CD14-positive monocyte (primary cell): Measurements from ENCODE around the gene RHOV. TPM values are rescaled to one million over a fixed set of nuclear protein-coding genes. Genes with fewer than 3 reads are reported as not detected.

Source experiments
- DNase-seq, 3 donors: peaks; one replicate each; pipeline ENCODE4 v3.0.0-alpha.2; 2011 to 2022
- H2AFZ ChIP-seq: 2 replicates; pipeline ENCODE4 v1.6.0; 2012; ENCODE audit warnings: mild to moderate bottlenecking, low read depth, low read length, inconsistent platforms; ENCODE audit not compliant: insufficient read depth, poor library complexity, severe bottlenecking
- H3K27ac ChIP-seq, 2 donors: 1 replicate in 1 of 2; 2 replicates in 1 of 2; pipeline ENCODE4 v1.5.1; 2012 to 2013; ENCODE audit warnings: low read length in 2 of 2, control low read depth in 1 of 2, inconsistent platforms in 1 of 2, low read depth in 1 of 2, mild to moderate bottlenecking in 1 of 2
- H3K27me3 ChIP-seq, 2 donors: one replicate each; pipeline versions ENCODE4 v1.6.0 to v1.6.1; 2011 to 2013; ENCODE audit warnings: low read length in 2 of 2; ENCODE audit not compliant: control insufficient read depth in 2 of 2, insufficient read depth in 2 of 2
- H3K36me3 ChIP-seq, 2 donors: replicated peaks in 1 of 2; 1 replicate in 1 of 2; 2 replicates in 1 of 2; pipeline versions ENCODE4 v1.5.1 to v1.6.1; 2012 to 2013; ENCODE audit warnings: low read length in 2 of 2, control low read depth in 1 of 2, inconsistent platforms in 1 of 2, mild to moderate bottlenecking in 1 of 2; ENCODE audit not compliant: insufficient read depth in 2 of 2, control insufficient read depth in 1 of 2
- H3K4me1 ChIP-seq, 2 donors: 1 replicate in 1 of 2; 2 replicates in 1 of 2; pipeline versions ENCODE4 v1.5.1 to v1.6.1; 2012 to 2013; ENCODE audit warnings: low read length in 2 of 2, control low read depth in 1 of 2, inconsistent platforms in 1 of 2, mild to moderate bottlenecking in 1 of 2, moderate library complexity in 1 of 2; ENCODE audit not compliant: insufficient read depth in 2 of 2, control insufficient read depth in 1 of 2
- H3K4me2 ChIP-seq: replicated peaks from 2 replicates; pipeline ENCODE3; 2012; ENCODE audit warnings: low read length, moderate library complexity, mild to moderate bottlenecking; ENCODE audit not compliant: poor library complexity, severe bottlenecking; ENCODE audit errors: extremely low read depth
- H3K4me3 ChIP-seq, 3 experiments: fragments of 200-600 bp in 1 of 3; sonication (generic) in 1 of 3; replicated peaks in 1 of 3; 1 replicate in 2 of 3; 2 replicates in 1 of 3; pipeline ENCODE4 v1.5.1; 2011 to 2013; ENCODE audit warnings: low read length in 3 of 3, mild to moderate bottlenecking in 3 of 3, control low read depth in 2 of 3, low read depth in 2 of 3, inconsistent platforms in 1 of 3, moderate library complexity in 1 of 3
- H3K79me2 ChIP-seq: 2 replicates; pipeline ENCODE4 v1.6.0; 2012; ENCODE audit warnings: mild to moderate bottlenecking, control low read depth, inconsistent platforms, low read length, moderate library complexity; ENCODE audit not compliant: insufficient read depth
- H3K9ac ChIP-seq: 2 replicates; pipeline ENCODE4 v1.6.0; 2017; ENCODE audit warnings: low read length, mild to moderate bottlenecking; ENCODE audit not compliant: insufficient read depth, poor library complexity, severe bottlenecking
- H3K9me3 ChIP-seq, 2 donors: replicated peaks in 1 of 2; 1 replicate in 1 of 2; 2 replicates in 1 of 2; pipeline versions ENCODE4 v1.5.1 to v1.6.1; 2012 to 2013; ENCODE audit warnings: low read length in 2 of 2, control low read depth in 1 of 2; ENCODE audit not compliant: control insufficient read depth in 1 of 2, insufficient read depth in 1 of 2
- H4K20me1 ChIP-seq: 2 replicates; pipeline ENCODE4 v1.6.0; 2012; ENCODE audit warnings: mild to moderate bottlenecking, low read length, control low read depth, moderate library complexity; ENCODE audit not compliant: insufficient read depth
- H3K27ac Mint-ChIP-seq, 7 donors: one replicate each; pipeline ENCODE4 v1.8.0; 2020; ENCODE audit warnings: mild to moderate bottlenecking in 7 of 7, mixed read lengths in 7 of 7, moderate library complexity in 6 of 7, inconsistent platforms in 2 of 7
- H3K27me3 Mint-ChIP-seq, 3 donors: one replicate each; pipeline ENCODE4 v1.8.0; 2021 to 2022; ENCODE audit warnings: low read depth in 3 of 3, mild to moderate bottlenecking in 3 of 3, mixed read lengths in 3 of 3, moderate library complexity in 3 of 3, inconsistent platforms in 1 of 3
- H3K36me3 Mint-ChIP-seq, 2 donors: one replicate each; pipeline ENCODE4 v1.8.0; 2020; ENCODE audit warnings: mixed read lengths in 2 of 2, inconsistent platforms in 1 of 2, mild to moderate bottlenecking in 1 of 2
- H3K4me1 Mint-ChIP-seq: one replicate; pipeline ENCODE4 v1.8.0; 2020; ENCODE audit warnings: mild to moderate bottlenecking, mixed read lengths
- H3K4me3 Mint-ChIP-seq, 2 donors: one replicate each; pipeline ENCODE4 v1.8.0; 2020; ENCODE audit warnings: mild to moderate bottlenecking in 2 of 2, mixed read lengths in 2 of 2, moderate library complexity in 1 of 2
- H3K9me3 Mint-ChIP-seq, 7 donors: one replicate each; pipeline ENCODE4 v1.8.0; 2020 to 2022; ENCODE audit warnings: mixed read lengths in 7 of 7, mild to moderate bottlenecking in 6 of 7, moderate library complexity in 6 of 7, inconsistent platforms in 2 of 7
- WGBS: methylation state at CpG from one replicate; pipeline ENCODE4 v1.1.5; 2013; ENCODE audit warnings: missing lambda C conversion rate; ENCODE audit not compliant: insufficient coverage; 5-methylcytosine and 5-hydroxymethylcytosine counted together
- intact Hi-C, 2 donors: fragments of 100-400 bp; cut with micrococcal nuclease; formaldehyde crosslinking; loops; one replicate each; pipeline versions ENCODE4 v1.15.0 to v1.15.1; 2023
- polyA plus RNA-seq, 3 donors: library from polyadenylated mRNA; depleted of rRNA in 1 of 3; unstranded in 2 of 3; stranded (reverse) in 1 of 3; fragments of 300-500 nt in 2 of 3; fragments of >200 nt in 1 of 3; fragmentation: Illumina TruSeq in 2 of 3; gene quantifications; 1 replicate in 2 of 3; 2 replicates in 1 of 3; pipeline ENCODE4 v1.2.3, GENCODE V29; 2012 to 2021
- TF ChIP-seq, protein P1 (sequence below): fragments of 200-600 bp; IDR thresholded peaks from one replicate; pipeline ENCODE4 v1.8.0; 2022; ENCODE audit warnings: antibody characterized with exemption, mild to moderate bottlenecking

Gene RHOV
- polyA plus RNA-seq, 3 donors: 0.08 TPM; not detected in 2

DNA sequence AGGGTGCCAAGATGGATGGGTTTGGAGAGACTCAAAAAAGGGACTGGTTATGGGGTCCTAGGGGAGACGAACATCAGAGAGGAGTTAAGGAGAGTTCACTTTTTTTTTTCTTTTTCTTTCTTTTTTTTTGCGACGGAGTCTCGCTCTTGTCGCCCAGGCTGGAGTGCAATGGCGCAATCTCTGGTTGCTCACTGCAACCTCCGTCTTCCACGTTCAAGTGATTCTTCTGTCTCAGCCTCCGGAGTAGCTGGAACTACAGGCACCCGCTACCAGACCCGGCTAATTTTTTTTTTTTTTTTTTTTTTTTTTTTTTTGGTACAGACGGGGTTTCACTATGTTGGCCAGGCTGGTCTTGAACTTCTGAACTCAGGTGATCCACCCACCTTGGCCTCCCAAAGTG is 29.0 kb downstream of the RHOV start:
- Mint-ChIP-seq H3K9me3 (peaks cover 0 to 6% (median 2%) of the 10 kb centered on the region in 7 donors), H3K4me3 (peak overlapping the region; percentile 97 to 99), H3K36me3 (peaks cover 5 to 15% of the 10 kb centered on the region in 2 donors), H3K27me3 (peaks cover 11 to 37% (median 18%) of the 10 kb centered on the region in 3 donors), H3K27ac (peak overlapping the region in 5 of 7 donors; percentile 48 to 89 (median 78)), H3K4me1 (peaks cover 40% of the 10 kb centered on the region)
- Histone ChIP-seq H3K27ac (peak overlapping the region in 1 of 2 donors; percentile 6), H4K20me1 (no peaks in the 10 kb centered on the region), H3K4me3 (peak overlapping the region; percentile 53 to 94 (median 77)), H3K79me2 (peaks cover 8% of the 10 kb centered on the region), H3K4me2 (peak overlapping the region; percentile 99), H2AFZ (peak overlapping the region; percentile 94), H3K36me3 (no peaks in the 10 kb centered on the region), H3K9me3 (peaks cover 0 to 2% of the 10 kb centered on the region in 2 donors), H3K4me1 (peaks cover 40 to 51% of the 10 kb centered on the region in 2 donors), H3K27me3 (peaks cover 6 to 17% of the 10 kb centered on the region in 2 donors), H3K9ac (peak overlapping the region; percentile 52)
- intact Hi-C loops: no loop called here
- TF ChIP-seq, protein P1, sequence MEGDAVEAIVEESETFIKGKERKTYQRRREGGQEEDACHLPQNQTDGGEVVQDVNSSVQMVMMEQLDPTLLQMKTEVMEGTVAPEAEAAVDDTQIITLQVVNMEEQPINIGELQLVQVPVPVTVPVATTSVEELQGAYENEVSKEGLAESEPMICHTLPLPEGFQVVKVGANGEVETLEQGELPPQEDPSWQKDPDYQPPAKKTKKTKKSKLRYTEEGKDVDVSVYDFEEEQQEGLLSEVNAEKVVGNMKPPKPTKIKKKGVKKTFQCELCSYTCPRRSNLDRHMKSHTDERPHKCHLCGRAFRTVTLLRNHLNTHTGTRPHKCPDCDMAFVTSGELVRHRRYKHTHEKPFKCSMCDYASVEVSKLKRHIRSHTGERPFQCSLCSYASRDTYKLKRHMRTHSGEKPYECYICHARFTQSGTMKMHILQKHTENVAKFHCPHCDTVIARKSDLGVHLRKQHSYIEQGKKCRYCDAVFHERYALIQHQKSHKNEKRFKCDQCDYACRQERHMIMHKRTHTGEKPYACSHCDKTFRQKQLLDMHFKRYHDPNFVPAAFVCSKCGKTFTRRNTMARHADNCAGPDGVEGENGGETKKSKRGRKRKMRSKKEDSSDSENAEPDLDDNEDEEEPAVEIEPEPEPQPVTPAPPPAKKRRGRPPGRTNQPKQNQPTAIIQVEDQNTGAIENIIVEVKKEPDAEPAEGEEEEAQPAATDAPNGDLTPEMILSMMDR: no peak
- peak in 2 of 3 donors; percentile 34 to 37 for DNase-seq
- WGBS: 0% methylated on average over 2 of the region's 12 CpGs

DNA sequence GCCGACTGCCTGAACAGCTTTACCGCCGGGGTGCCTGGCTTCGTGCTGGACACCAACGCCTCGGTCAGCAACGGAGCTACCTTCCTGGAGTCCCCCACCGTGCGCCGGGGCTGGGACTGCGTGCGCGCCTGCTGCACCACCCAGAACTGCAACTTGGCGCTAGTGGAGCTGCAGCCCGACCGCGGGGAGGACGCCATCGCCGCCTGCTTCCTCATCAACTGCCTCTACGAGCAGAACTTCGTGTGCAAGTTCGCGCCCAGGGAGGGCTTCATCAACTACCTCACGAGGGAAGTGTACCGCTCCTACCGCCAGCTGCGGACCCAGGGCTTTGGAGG is 29.4 kb downstream of the RHOV start:
- intact Hi-C loops: no loop called here
- peak overlapping the region; percentile 99 for H3K4me2 ChIP-seq
- 0% methylated on average over 26 of the region's 28 CpGs for WGBS

More for the DNA sequence above, 29.4 kb downstream of the RHOV start:
- Histone ChIP-seq H3K4me1 (peaks cover 40 to 51% of the 10 kb centered on the region in 2 donors), H3K9ac (peak overlapping the region; percentile 52), H3K9me3 (peaks cover 0 to 2% of the 10 kb centered on the region in 2 donors), H3K4me3 (peak overlapping the region; percentile 53 to 94 (median 77)), H3K79me2 (peaks cover 8% of the 10 kb centered on the region), H3K36me3 (no peaks in the 10 kb centered on the region), H4K20me1 (no peaks in the 10 kb centered on the region), H3K27me3 (peaks cover 6 to 17% of the 10 kb centered on the region in 2 donors), H2AFZ (peak overlapping the region; percentile 94), H3K27ac (peak overlapping the region in 1 of 2 donors; percentile 6)
- Mint-ChIP-seq H3K36me3 (peaks cover 3 to 12% of the 10 kb centered on the region in 2 donors), H3K27me3 (peaks cover 12 to 37% (median 18%) of the 10 kb centered on the region in 3 donors), H3K9me3 (peaks cover 0 to 6% (median 2%) of the 10 kb centered on the region in 7 donors), H3K4me1 (peaks cover 40% of the 10 kb centered on the region), H3K27ac (peak overlapping the region in 5 of 7 donors; percentile 48 to 89 (median 78)), H3K4me3 (peak overlapping the region; percentile 97 to 99)
- TF ChIP-seq, protein P1: no peak
- peak; percentile 36 to 41 (median 39) for DNase-seq
